GM23338 (cell line): ENCODE measurements around the gene ZNF385B. TPM values are rescaled to one million over a fixed set of nuclear protein-coding genes. Genes with fewer than 3 reads are reported as not detected.

Source experiments
- ATAC-seq: fragments of 200-7000 bp; cut with Tn5 transposase; 3 replicates; pipeline ENCODE4 v1.9.1; 2020
- DNase-seq: peaks from one replicate; pipeline ENCODE4 v3.0.0-alpha.2; 2015; ENCODE audit warnings: low spot score
- H2AFZ ChIP-seq: fragments of 200-600 bp; sonication (generic); 2 replicates; pipeline ENCODE4 v1.8.0; 2016; ENCODE audit warnings: antibody characterized with exemption, mild to moderate bottlenecking, moderate library complexity
- H3F3A ChIP-seq: fragments of 200-600 bp; sonication (generic); replicated peaks from 2 replicates; pipeline ENCODE4 v1.8.0; 2017; ENCODE audit warnings: antibody characterized with exemption, mixed run types, low read depth
- H3K27ac ChIP-seq: fragments of 200-600 bp; sonication (generic); 2 replicates; pipeline ENCODE4 v1.6.1; 2016; ENCODE audit warnings: low read depth
- H3K27me3 ChIP-seq: fragments of 200-600 bp; sonication (generic); 2 replicates; pipeline ENCODE4 v1.8.0; 2016; ENCODE audit warnings: mild to moderate bottlenecking, mixed run types, moderate library complexity; ENCODE audit not compliant: insufficient read depth
- H3K36me3 ChIP-seq: fragments of 200-600 bp; sonication (generic); 2 replicates; pipeline ENCODE4 v1.8.0; 2016; ENCODE audit warnings: mild to moderate bottlenecking; ENCODE audit not compliant: insufficient read depth
- H3K4me1 ChIP-seq: fragments of 200-600 bp; sonication (generic); 2 replicates; pipeline ENCODE4 v1.8.0; 2016; ENCODE audit warnings: mild to moderate bottlenecking, moderate library complexity; ENCODE audit not compliant: insufficient read depth
- H3K4me2 ChIP-seq: fragments of 200-600 bp; sonication (generic); 2 replicates; pipeline ENCODE4 v1.7.1; 2017; ENCODE audit warnings: mixed run types
- H3K4me3 ChIP-seq: fragments of 200-600 bp; sonication (generic); 2 replicates; pipeline ENCODE4 v1.6.1; 2016; ENCODE audit warnings: mixed run types
- H3K79me2 ChIP-seq: fragments of 200-600 bp; sonication (generic); replicated peaks from 2 replicates; pipeline ENCODE4 v1.8.0; 2017; ENCODE audit warnings: mild to moderate bottlenecking; ENCODE audit not compliant: insufficient read depth
- H3K9me2 ChIP-seq: fragments of 200-600 bp; sonication (generic); 2 replicates; pipeline ENCODE4 v1.8.0; 2017; ENCODE audit not compliant: insufficient read depth
- H4K20me1 ChIP-seq: fragments of 200-600 bp; sonication (generic); replicated peaks from 2 replicates; pipeline ENCODE4 v1.8.0; 2017; ENCODE audit warnings: mild to moderate bottlenecking; ENCODE audit not compliant: insufficient read depth
- H3K27ac Mint-ChIP-seq: 2 replicates; pipeline ENCODE4 v1.8.0; 2020; ENCODE audit warnings: inconsistent platforms, mild to moderate bottlenecking, moderate library complexity, mixed read lengths
- H3K27me3 Mint-ChIP-seq: 3 replicates; pipeline ENCODE4 v1.8.0; 2022; ENCODE audit warnings: low read depth, mild to moderate bottlenecking, moderate library complexity, mixed read lengths, inconsistent platforms; ENCODE audit not compliant: insufficient read depth, poor library complexity
- H3K36me3 Mint-ChIP-seq: 3 replicates; pipeline ENCODE4 v1.8.0; 2021; ENCODE audit warnings: low read depth, mild to moderate bottlenecking, inconsistent platforms, moderate library complexity, mixed read lengths
- H3K4me1 Mint-ChIP-seq: 3 replicates; pipeline ENCODE4 v1.8.0; 2020; ENCODE audit warnings: mild to moderate bottlenecking, inconsistent platforms, mixed read lengths
- H3K4me3 Mint-ChIP-seq: 3 replicates; pipeline ENCODE4 v1.8.0; 2021; ENCODE audit warnings: moderate library complexity, mild to moderate bottlenecking, inconsistent platforms, mixed read lengths
- H3K9me3 Mint-ChIP-seq: 3 replicates; pipeline ENCODE4 v1.8.0; 2020; ENCODE audit warnings: moderate library complexity, mild to moderate bottlenecking, inconsistent platforms, mixed read lengths
- CREB1 ChIP-seq: fragments of 250-450 bp; sonication (Bioruptor Pico); IDR thresholded peaks from 2 replicates; pipeline ENCODE4 v1.5.0; 2020; ENCODE audit warnings: low read depth, mild to moderate bottlenecking, moderate library complexity
- ETS1 ChIP-seq: IDR thresholded peaks from 2 replicates; pipeline ENCODE4 v1.6.1; 2016; ENCODE audit warnings: antibody characterized with exemption
- EZH2 ChIP-seq: fragments of 200-600 bp; sonication (generic); IDR thresholded peaks from one replicate; pipeline ENCODE4 v1.8.0; 2017; ENCODE audit warnings: antibody characterized with exemption, mild to moderate bottlenecking, low read depth; ENCODE audit not compliant: unreplicated experiment
- EZH2phosphoT487 ChIP-seq: fragments of 200-600 bp; sonication (generic); IDR thresholded peaks from one replicate; pipeline ENCODE4 v1.8.1; 2018; ENCODE audit warnings: antibody characterized with exemption; ENCODE audit not compliant: unreplicated experiment
- POLR2AphosphoS5 ChIP-seq: IDR thresholded peaks from 2 replicates; pipeline ENCODE4 v1.6.1; 2016; ENCODE audit warnings: antibody characterized with exemption, low read depth
- STAT1 ChIP-seq: IDR thresholded peaks from one replicate; pipeline ENCODE4 v1.6.1; 2016; ENCODE audit warnings: antibody characterized with exemption; ENCODE audit not compliant: unreplicated experiment
- ZNF114 ChIP-seq: fragments of 250-450 bp; sonication (Bioruptor Pico); IDR thresholded peaks from 2 replicates; pipeline ENCODE4 v1.5.0; 2020; ENCODE audit warnings: mild to moderate bottlenecking, moderate library complexity
- ZNF331 ChIP-seq: fragments of 250-450 bp; sonication (Bioruptor Pico); IDR thresholded peaks from 2 replicates; pipeline ENCODE4 v1.5.0; 2020; ENCODE audit warnings: low read depth, mild to moderate bottlenecking, moderate library complexity
- ZNF462 ChIP-seq: fragments of 250-450 bp; sonication (Bioruptor Pico); IDR thresholded peaks from 2 replicates; pipeline ENCODE4 v1.5.0; 2020; ENCODE audit warnings: mild to moderate bottlenecking, moderate library complexity
- polyA plus RNA-seq: library from polyadenylated mRNA; unstranded; fragments of >200 nt; fragmentation: Nextera tagmentation; extraction: Ambion mirVana; gene quantifications from 2 replicates; pipeline ENCODE4 v1.2.1, GENCODE V29; 2016
- total RNA-seq: library from RNA; depleted of rRNA; stranded (reverse); fragments of >200 nt; shearing (Covaris generic); gene quantifications from 2 replicates; pipeline ENCODE4 v1.2.3, GENCODE V29; 2014
- TF ChIP-seq, protein P1 (sequence below): IDR thresholded peaks from one replicate; pipeline ENCODE4 v1.6.1; 2018; ENCODE audit warnings: antibody characterized with exemption; ENCODE audit not compliant: unreplicated experiment
- TF ChIP-seq, protein P2 (sequence below), 2 experiments: fragments of 200-600 bp in 1 of 2; sonication (generic) in 1 of 2; conservative IDR thresholded peaks; 2 replicates each; pipeline versions ENCODE4 v1.5.1 to v1.6.1; 2016 to 2017; ENCODE audit warnings: antibody characterized with exemption in 2 of 2, low read depth in 2 of 2, mild to moderate bottlenecking in 2 of 2, moderate library complexity in 1 of 2

ZNF385B gene
- total and polyA plus RNA-seq, 2 experiments from 2014 or later = 1.5 to 4.6 TPM

- H2AFZ ChIP-seq = no peak overlapping the region
These were observed 241.4 kb downstream of the ZNF385B start for GRCh38 chr2:179619947-179620467.

More at GRCh38 chr2:179619947-179620467, 241.4 kb downstream of the ZNF385B start:
- Mint-ChIP-seq H3K27ac (no peak overlapping the region), H3K9me3 (peaks cover 5% of the 10 kb centered on the region; the same call in 1 of the 3 replicates), H3K36me3 (0 out of 3 replicates have a peak, but pooled peaks cover 5% of the 10 kb centered on the region), H3K4me1 (no peaks in the 10 kb centered on the region), H3K27me3 (peaks cover 2% of the 10 kb centered on the region), H3K4me3 (no peak overlapping the region)
- ATAC-seq (no peak), DNase-seq (no peak)
- no peaks in the 10 kb centered on the region for H3K9me2 ChIP-seq
- no peak overlapping the region for H3K27ac ChIP-seq
- H3K36me3 ChIP-seq = no peaks in the 10 kb centered on the region
- H3K79me2 ChIP-seq = no peaks in the 10 kb centered on the region
- no peak overlapping the region for H3K4me2 ChIP-seq
- H3K27me3 ChIP-seq = no peaks in the 10 kb centered on the region
- H3K4me1 ChIP-seq = no peaks in the 10 kb centered on the region
- H3K4me3 ChIP-seq = no peak overlapping the region
- TF ChIP-seq, protein P1, sequence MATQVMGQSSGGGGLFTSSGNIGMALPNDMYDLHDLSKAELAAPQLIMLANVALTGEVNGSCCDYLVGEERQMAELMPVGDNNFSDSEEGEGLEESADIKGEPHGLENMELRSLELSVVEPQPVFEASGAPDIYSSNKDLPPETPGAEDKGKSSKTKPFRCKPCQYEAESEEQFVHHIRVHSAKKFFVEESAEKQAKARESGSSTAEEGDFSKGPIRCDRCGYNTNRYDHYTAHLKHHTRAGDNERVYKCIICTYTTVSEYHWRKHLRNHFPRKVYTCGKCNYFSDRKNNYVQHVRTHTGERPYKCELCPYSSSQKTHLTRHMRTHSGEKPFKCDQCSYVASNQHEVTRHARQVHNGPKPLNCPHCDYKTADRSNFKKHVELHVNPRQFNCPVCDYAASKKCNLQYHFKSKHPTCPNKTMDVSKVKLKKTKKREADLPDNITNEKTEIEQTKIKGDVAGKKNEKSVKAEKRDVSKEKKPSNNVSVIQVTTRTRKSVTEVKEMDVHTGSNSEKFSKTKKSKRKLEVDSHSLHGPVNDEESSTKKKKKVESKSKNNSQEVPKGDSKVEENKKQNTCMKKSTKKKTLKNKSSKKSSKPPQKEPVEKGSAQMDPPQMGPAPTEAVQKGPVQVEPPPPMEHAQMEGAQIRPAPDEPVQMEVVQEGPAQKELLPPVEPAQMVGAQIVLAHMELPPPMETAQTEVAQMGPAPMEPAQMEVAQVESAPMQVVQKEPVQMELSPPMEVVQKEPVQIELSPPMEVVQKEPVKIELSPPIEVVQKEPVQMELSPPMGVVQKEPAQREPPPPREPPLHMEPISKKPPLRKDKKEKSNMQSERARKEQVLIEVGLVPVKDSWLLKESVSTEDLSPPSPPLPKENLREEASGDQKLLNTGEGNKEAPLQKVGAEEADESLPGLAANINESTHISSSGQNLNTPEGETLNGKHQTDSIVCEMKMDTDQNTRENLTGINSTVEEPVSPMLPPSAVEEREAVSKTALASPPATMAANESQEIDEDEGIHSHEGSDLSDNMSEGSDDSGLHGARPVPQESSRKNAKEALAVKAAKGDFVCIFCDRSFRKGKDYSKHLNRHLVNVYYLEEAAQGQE = no peak
- TF ChIP-seq CREB1 = no peak
- TF ChIP-seq POLR2AphosphoS5 = no peak
- no peak for TF ChIP-seq ZNF331 (CRISPR knock-in tag)
- TF ChIP-seq EZH2 = no peak
- TF ChIP-seq EZH2phosphoT487 = no peak
- TF ChIP-seq ZNF114 (CRISPR knock-in tag) = no peak
- no peak for TF ChIP-seq ETS1
- no peak for TF ChIP-seq ZNF462 (CRISPR knock-in tag)
- TF ChIP-seq STAT1 = no peak
- TF ChIP-seq, protein P2, sequence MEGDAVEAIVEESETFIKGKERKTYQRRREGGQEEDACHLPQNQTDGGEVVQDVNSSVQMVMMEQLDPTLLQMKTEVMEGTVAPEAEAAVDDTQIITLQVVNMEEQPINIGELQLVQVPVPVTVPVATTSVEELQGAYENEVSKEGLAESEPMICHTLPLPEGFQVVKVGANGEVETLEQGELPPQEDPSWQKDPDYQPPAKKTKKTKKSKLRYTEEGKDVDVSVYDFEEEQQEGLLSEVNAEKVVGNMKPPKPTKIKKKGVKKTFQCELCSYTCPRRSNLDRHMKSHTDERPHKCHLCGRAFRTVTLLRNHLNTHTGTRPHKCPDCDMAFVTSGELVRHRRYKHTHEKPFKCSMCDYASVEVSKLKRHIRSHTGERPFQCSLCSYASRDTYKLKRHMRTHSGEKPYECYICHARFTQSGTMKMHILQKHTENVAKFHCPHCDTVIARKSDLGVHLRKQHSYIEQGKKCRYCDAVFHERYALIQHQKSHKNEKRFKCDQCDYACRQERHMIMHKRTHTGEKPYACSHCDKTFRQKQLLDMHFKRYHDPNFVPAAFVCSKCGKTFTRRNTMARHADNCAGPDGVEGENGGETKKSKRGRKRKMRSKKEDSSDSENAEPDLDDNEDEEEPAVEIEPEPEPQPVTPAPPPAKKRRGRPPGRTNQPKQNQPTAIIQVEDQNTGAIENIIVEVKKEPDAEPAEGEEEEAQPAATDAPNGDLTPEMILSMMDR (conservative IDR thresholded peaks at IDR 0.05; ENCODE audit: low read depth in 2 of 2) = no peak
- H3F3A ChIP-seq = no peaks in the 10 kb centered on the region
- no peaks in the 10 kb centered on the region for H4K20me1 ChIP-seq
